Subcutaneous adipose tissue (tissue), 4 donors: ENCODE results near the gene SCGN. TPM values are rescaled to one million over a fixed set of nuclear protein-coding genes. Genes with fewer than 3 reads are reported as not detected.

Source experiments
- CTCF ChIP-seq: fragments of 450-650 bp; IDR thresholded peaks from one replicate; pipeline ENCODE4 v1.5.1; 2016; ENCODE audit warnings: low read depth, mild to moderate bottlenecking, control low read depth, antibody characterized with exemption, moderate library complexity
- total RNA-seq, 4 donors: library from RNA; depleted of rRNA; stranded (reverse); fragments of >200 nt; gene quantifications; one replicate each; pipeline ENCODE4 v1.1.0, GENCODE V29; 2016

Gene SCGN
- total RNA-seq, 4 donors from 2014 or later = 0.85 to 26.6 (median 1.9) TPM

- TF ChIP-seq CTCF = no peak
Observed at GRCh38 chr6:25694366-25694765, 42.4 kb downstream of the SCGN start.

- no peak for TF ChIP-seq CTCF
Observed at GRCh38 chr6:25695671-25696070, 43.7 kb downstream of the SCGN start.

GRCh38 chr6:25697537-25698340, 45.7 kb downstream of the SCGN start:
- TF ChIP-seq CTCF = no peak

- TF ChIP-seq CTCF = no peak
Observed at GRCh38 chr6:25698631-25699030, 46.6 kb downstream of the SCGN start.

- no peak for TF ChIP-seq CTCF
Observed at GRCh38 chr6:25699649-25700048, 47.6 kb downstream of the SCGN start.

- no peak for TF ChIP-seq CTCF
Observed at GRCh38 chr6:25700761-25701160, 48.7 kb downstream of the SCGN start.

GRCh38 chr6:25701807-25702206, 49.8 kb downstream of the SCGN start:
- no peak for TF ChIP-seq CTCF
